BLaER1 (cell line): Measurements from ENCODE around the gene ZFHX2.

Source experiments
- H3K27ac ChIP-seq: shearing (Covaris generic); formaldehyde crosslinking; 2 replicates; pipeline ENCODE4 v1.8.1; 2022
- H3K27me3 ChIP-seq: shearing (Covaris generic); formaldehyde crosslinking; 2 replicates; pipeline ENCODE4 v1.8.1; 2022
- H3K36me3 ChIP-seq: shearing (Covaris generic); formaldehyde crosslinking; 2 replicates; pipeline ENCODE4 v1.8.1; 2022
- H3K4me1 ChIP-seq: shearing (Covaris generic); formaldehyde crosslinking; 2 replicates; pipeline ENCODE4 v1.8.1; 2022
- H3K4me2 ChIP-seq: shearing (Covaris generic); formaldehyde crosslinking; 2 replicates; pipeline ENCODE4 v1.8.1; 2022
- H3K4me3 ChIP-seq: shearing (Covaris generic); formaldehyde crosslinking; 2 replicates; pipeline ENCODE4 v1.8.1; 2022
- H3K9ac ChIP-seq: shearing (Covaris generic); formaldehyde crosslinking; 2 replicates; pipeline ENCODE4 v1.8.1; 2022
- H3K9me3 ChIP-seq: shearing (Covaris generic); formaldehyde crosslinking; 2 replicates; pipeline ENCODE4 v1.8.1; 2022
- H4K20me1 ChIP-seq: shearing (Covaris generic); formaldehyde crosslinking; 2 replicates; pipeline ENCODE4 v1.8.1; 2022
- Cebpa-rat ChIP-seq: shearing (Covaris generic); IDR thresholded peaks from 2 replicates; pipeline ENCODE4 v1.8.1; 2022

ZFHX2 gene

GRCh38 chr14:23523229-23524016 is 28.1 kb downstream of the ZFHX2 start:
- Histone ChIP-seq H3K9me3 (no peaks in the 10 kb centered on the region), H3K4me3 (no peak overlapping the region), H3K4me2 (no peak overlapping the region), H3K36me3 (peaks cover 56% of the 10 kb centered on the region), H3K27ac (no peak overlapping the region), H3K4me1 (0 out of 2 replicates have a peak, but pooled peaks cover 9% of the 10 kb centered on the region), H3K27me3 (no peaks in the 10 kb centered on the region), H3K9ac (no peak overlapping the region), H4K20me1 (no peaks in the 10 kb centered on the region)
- TF ChIP-seq Cebpa-rat, result no peak

GRCh38 chr14:23522643-23523198 is 28.8 kb downstream of the ZFHX2 start:
- no peaks in the 10 kb centered on the region for H4K20me1 ChIP-seq
- no peak overlapping the region for H3K9ac ChIP-seq
- TF ChIP-seq Cebpa-rat, result no peak
- 0 out of 2 replicates have a peak, but pooled peaks cover 9% of the 10 kb centered on the region for H3K4me1 ChIP-seq
- no peak overlapping the region for H3K4me2 ChIP-seq
- H3K27me3 ChIP-seq, result no peaks in the 10 kb centered on the region
- no peaks in the 10 kb centered on the region for H3K9me3 ChIP-seq
- H3K36me3 ChIP-seq, result peaks cover 49% of the 10 kb centered on the region
- H3K27ac ChIP-seq, result no peak overlapping the region
- H3K4me3 ChIP-seq, result no peak overlapping the region

GRCh38 chr14:23521785-23522640 is 29.6 kb downstream of the ZFHX2 start:
- TF ChIP-seq Cebpa-rat, result no peak
- Histone ChIP-seq H3K4me1 (0 out of 2 replicates have a peak, but pooled peaks cover 9% of the 10 kb centered on the region), H3K9me3 (no peaks in the 10 kb centered on the region), H3K4me2 (no peak overlapping the region), H3K27me3 (no peaks in the 10 kb centered on the region), H3K36me3 (peaks cover 43% of the 10 kb centered on the region), H3K27ac (no peak overlapping the region), H4K20me1 (no peaks in the 10 kb centered on the region), H3K4me3 (no peak overlapping the region), H3K9ac (no peak overlapping the region)

DNA sequence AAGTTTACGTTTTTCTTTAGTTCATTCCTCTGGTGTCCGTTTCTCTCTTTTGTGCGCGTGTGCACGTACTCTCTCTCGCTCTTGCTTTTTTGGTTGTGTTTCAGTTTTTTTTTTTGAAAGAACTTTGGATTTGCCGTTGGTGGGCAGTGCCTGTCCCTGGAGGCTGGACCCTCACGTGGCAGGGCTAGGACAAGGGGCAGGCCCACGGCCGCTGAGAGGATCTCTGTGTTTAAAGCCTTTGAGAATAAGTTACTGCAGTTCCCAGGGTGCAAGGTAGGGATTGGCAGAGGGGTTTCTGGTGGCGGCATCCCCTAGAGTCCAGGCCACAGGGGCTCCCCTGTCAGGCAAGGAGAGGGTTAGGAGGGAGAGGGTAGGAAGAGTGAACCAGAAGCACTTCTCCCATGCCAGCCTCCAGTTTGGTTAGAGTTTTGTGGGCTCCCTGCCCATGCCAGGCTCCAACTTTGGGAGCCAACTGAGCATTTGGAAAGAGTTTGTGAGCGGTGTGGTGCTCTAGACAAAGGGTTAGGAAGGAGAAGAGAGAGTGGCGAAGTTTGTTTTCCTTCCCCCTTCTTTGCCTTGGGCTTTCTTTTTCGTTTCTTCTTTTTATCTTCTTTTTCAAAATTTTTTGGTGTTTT is 30.5 kb downstream of the ZFHX2 start:
- H3K9me3 ChIP-seq, result no peaks in the 10 kb centered on the region
- no peaks in the 10 kb centered on the region for H3K27me3 ChIP-seq
- TF ChIP-seq Cebpa-rat, result no peak
- no peak overlapping the region for H3K9ac ChIP-seq
- H4K20me1 ChIP-seq, result no peaks in the 10 kb centered on the region
- H3K4me3 ChIP-seq, result no peak overlapping the region
- H3K4me2 ChIP-seq, result no peak overlapping the region
- H3K27ac ChIP-seq, result no peak overlapping the region
- H3K36me3 ChIP-seq, result peaks cover 33% of the 10 kb centered on the region
- H3K4me1 ChIP-seq, result 0 out of 2 replicates have a peak, but pooled peaks cover 9% of the 10 kb centered on the region

- H3K9ac ChIP-seq, result no peak overlapping the region
- TF ChIP-seq Cebpa-rat, result no peak
- no peak overlapping the region for H3K27ac ChIP-seq
- H3K4me1 ChIP-seq, result 0 out of 2 replicates have a peak, but pooled peaks cover 9% of the 10 kb centered on the region
- H4K20me1 ChIP-seq, result no peaks in the 10 kb centered on the region
- peaks cover 17% of the 10 kb centered on the region; the same call in 1 of the 2 replicates for H3K36me3 ChIP-seq
- H3K4me2 ChIP-seq, result no peak overlapping the region
- H3K4me3 ChIP-seq, result no peak overlapping the region
- H3K9me3 ChIP-seq, result no peaks in the 10 kb centered on the region
- H3K27me3 ChIP-seq, result no peaks in the 10 kb centered on the region
Measured at GRCh38 chr14:23518709-23519108, 32.9 kb downstream of the ZFHX2 start.

GRCh38 chr14:23517650-23518326 is 33.8 kb downstream of the ZFHX2 start:
- no peak overlapping the region for H3K4me3 ChIP-seq
- H3K27me3 ChIP-seq, result no peaks in the 10 kb centered on the region
- H3K27ac ChIP-seq, result no peak overlapping the region
- no peaks in the 10 kb centered on the region for H3K9me3 ChIP-seq
- no peaks in the 10 kb centered on the region for H4K20me1 ChIP-seq
- 0 out of 2 replicates have a peak, but pooled peaks cover 9% of the 10 kb centered on the region for H3K4me1 ChIP-seq
- H3K4me2 ChIP-seq, result no peak overlapping the region
- H3K9ac ChIP-seq, result no peak overlapping the region
- no peak for TF ChIP-seq Cebpa-rat
- peaks cover 9% of the 10 kb centered on the region; the same call in 1 of the 2 replicates for H3K36me3 ChIP-seq

DNA sequence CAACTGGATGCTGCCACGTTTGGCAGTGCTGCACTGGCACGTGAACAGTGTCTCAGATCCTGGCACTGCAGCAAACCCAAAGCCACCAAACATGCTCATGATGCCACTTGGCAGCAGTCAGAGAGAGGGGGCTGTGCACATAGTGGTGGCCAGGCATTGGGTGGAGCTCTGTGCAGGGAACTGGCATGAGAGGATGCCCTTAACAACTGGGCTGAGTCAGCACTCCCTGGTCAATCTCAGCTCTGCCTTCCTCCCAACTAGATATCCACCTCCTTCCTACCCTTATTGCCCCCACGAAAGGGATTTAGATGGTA is 37.0 kb downstream of the ZFHX2 start:
- Histone ChIP-seq H3K9ac (no peak overlapping the region), H3K27me3 (no peaks in the 10 kb centered on the region), H4K20me1 (no peaks in the 10 kb centered on the region), H3K27ac (no peak overlapping the region), H3K36me3 (no peaks in the 10 kb centered on the region), H3K4me1 (peaks cover 8% of the 10 kb centered on the region), H3K9me3 (no peaks in the 10 kb centered on the region), H3K4me2 (no peak overlapping the region), H3K4me3 (no peak overlapping the region)
- TF ChIP-seq Cebpa-rat, result no peak

DNA sequence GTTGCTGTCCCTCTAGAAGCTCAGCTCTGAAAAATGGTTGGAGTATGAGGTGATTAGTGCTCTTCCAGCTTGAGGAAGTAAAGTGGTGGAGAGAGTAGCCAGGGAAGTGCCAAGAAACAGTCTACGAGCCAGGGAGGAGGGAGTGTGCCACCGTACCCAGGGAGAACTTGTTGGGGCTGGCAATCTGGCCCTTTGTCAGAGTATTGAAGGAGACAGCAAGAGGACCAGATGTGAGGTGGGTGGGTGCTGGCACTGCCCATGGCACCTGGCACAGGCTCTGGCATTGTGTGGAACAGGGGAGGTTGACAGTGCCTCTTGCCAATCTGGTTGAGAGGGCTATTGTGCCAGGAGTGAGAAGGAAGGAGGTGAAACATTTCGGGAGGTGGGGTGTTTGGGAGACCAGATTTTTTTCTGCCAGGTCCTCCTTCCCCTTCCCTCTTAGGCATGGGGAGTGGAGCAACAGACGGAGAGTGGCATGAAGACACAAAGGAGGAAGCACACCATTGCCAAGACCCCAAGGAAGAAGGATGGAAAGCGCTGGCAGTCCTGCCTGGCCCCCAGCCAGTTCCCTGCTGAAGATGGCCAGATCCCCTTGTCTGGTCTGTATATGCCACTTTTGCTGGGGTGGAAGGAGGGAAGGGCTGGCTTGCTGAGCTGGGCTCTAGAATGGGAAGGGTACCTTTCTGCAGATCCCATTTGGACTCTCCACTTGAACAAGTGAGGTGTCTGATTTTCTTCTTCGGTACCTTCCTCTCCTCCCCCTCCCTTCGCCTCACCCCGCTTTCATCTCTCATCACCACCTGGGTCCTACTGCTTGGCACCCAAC is 37.5 kb downstream of the ZFHX2 start:
- peaks cover 8% of the 10 kb centered on the region for H3K4me1 ChIP-seq
- H3K27me3 ChIP-seq, result no peaks in the 10 kb centered on the region
- no peak overlapping the region for H3K27ac ChIP-seq
- no peak overlapping the region for H3K4me3 ChIP-seq
- H3K4me2 ChIP-seq, result no peak overlapping the region
- no peaks in the 10 kb centered on the region for H4K20me1 ChIP-seq
- no peak for TF ChIP-seq Cebpa-rat
- no peaks in the 10 kb centered on the region for H3K36me3 ChIP-seq
- H3K9ac ChIP-seq, result no peak overlapping the region
- no peaks in the 10 kb centered on the region for H3K9me3 ChIP-seq
